Vagina (tissue), 2 donors: ENCODE measurements around the gene LPP. TPM values are rescaled to one million over a fixed set of nuclear protein-coding genes. Genes with fewer than 3 reads are reported as not detected.

ENCODE experiments used
- DNase-seq, 2 donors: peaks; one replicate each; pipeline ENCODE4 v3.0.0-alpha.2; 2017; ENCODE audit errors: extremely low spot score in 2 of 2
- H3K27ac ChIP-seq: fragments of 200-600 bp; sonication (generic); one replicate; pipeline ENCODE4 v1.5.1; 2019
- H3K27me3 ChIP-seq: fragments of 200-600 bp; sonication (generic); one replicate; pipeline ENCODE4 v1.5.1; 2019
- H3K36me3 ChIP-seq, 2 donors: fragments of 200-600 bp; sonication (generic); one replicate each; pipeline ENCODE4 v1.5.1; 2017 to 2019
- H3K4me1 ChIP-seq: fragments of 200-600 bp; sonication (generic); one replicate; pipeline ENCODE4 v1.5.1; 2019
- H3K4me3 ChIP-seq, 2 donors: fragments of 200-600 bp; sonication (generic); 1 replicate in 1 of 2; 2 replicates in 1 of 2; pipeline ENCODE4 v1.5.1; 2016 to 2019
- H3K9me3 ChIP-seq: fragments of 200-600 bp; sonication (generic); one replicate; pipeline ENCODE4 v1.5.1; 2019
- CTCF ChIP-seq, 3 experiments: fragments of 450-650 bp in 2 of 3; fragments of 200-600 bp in 1 of 3; sonication (generic) in 1 of 3; IDR thresholded peaks; one replicate each; pipeline ENCODE4 v1.5.1; 2017 to 2019; ENCODE audit warnings: antibody characterized with exemption in 3 of 3, mild to moderate bottlenecking in 2 of 3, moderate library complexity in 2 of 3
- POLR2A ChIP-seq, 2 donors: fragments of 450-650 bp; IDR thresholded peaks; one replicate each; pipeline ENCODE4 v1.6.1; 2017; ENCODE audit warnings: antibody characterized with exemption in 2 of 2, mild to moderate bottlenecking in 2 of 2, moderate library complexity in 2 of 2
- POLR2AphosphoS5 ChIP-seq, 2 donors: sonication (generic); formaldehyde crosslinking; IDR thresholded peaks; one replicate each; pipeline ENCODE4 v1.9.0; 2017; ENCODE audit warnings: antibody characterized with exemption in 2 of 2, mild to moderate bottlenecking in 2 of 2, low read depth in 1 of 2; ENCODE audit not compliant: insufficient read depth in 1 of 2
- intact Hi-C: fragments of 100-400 bp; cut with DNase I; formaldehyde crosslinking; loops from one replicate; pipeline ENCODE4 v1.15.1; 2023
- total RNA-seq: library from RNA; depleted of rRNA; stranded (reverse); fragments of >200 nt; gene quantifications from one replicate; pipeline ENCODE4 v1.2.3, GENCODE V29; 2016

Gene LPP
- total RNA-seq, 1 donor from 2014 or later = 248 TPM

GRCh38 chr3:188174317-188175044, 20.5 kb downstream of the LPP start:
- DNase-seq = no peak

GRCh38 chr3:188176476-188176875, 22.5 kb downstream of the LPP start:
- intact Hi-C loops = no loop called here
- Histone ChIP-seq H3K36me3 (no peaks in the 10 kb centered on the region), H3K4me3 (no peak overlapping the region), H3K9me3 (no peaks in the 10 kb centered on the region), H3K27ac (no peak overlapping the region), H3K4me1 (peaks cover 56% of the 10 kb centered on the region), H3K27me3 (no peaks in the 10 kb centered on the region)
- no peak for TF ChIP-seq CTCF (IDR thresholded peaks at IDR 0.05)
- no peak for TF ChIP-seq POLR2AphosphoS5 (IDR thresholded peaks at IDR 0.05; ENCODE audit: insufficient read depth in 1 of 2, low read depth in 1 of 2)
- no peak for TF ChIP-seq POLR2A (IDR thresholded peaks at IDR 0.05)
- DNase-seq = no peak

More at GRCh38 chr3:188174317-188175044, 20.5 kb downstream of the LPP start:
- no peaks in the 10 kb centered on the region for H3K27me3 ChIP-seq
- peaks cover 48% of the 10 kb centered on the region for H3K4me1 ChIP-seq
- no peaks in the 10 kb centered on the region for H3K36me3 ChIP-seq
- H3K9me3 ChIP-seq = no peaks in the 10 kb centered on the region
- TF ChIP-seq POLR2A (IDR thresholded peaks at IDR 0.05) = no peak
- TF ChIP-seq POLR2AphosphoS5 (IDR thresholded peaks at IDR 0.05; ENCODE audit: insufficient read depth in 1 of 2, low read depth in 1 of 2) = no peak
- TF ChIP-seq CTCF (IDR thresholded peaks at IDR 0.05) = no peak
- H3K4me3 ChIP-seq = no peak overlapping the region
- intact Hi-C loops = no loop called here
- no peak overlapping the region for H3K27ac ChIP-seq

- Histone ChIP-seq H3K4me1 (peaks cover 54% of the 10 kb centered on the region), H3K36me3 (no peaks in the 10 kb centered on the region), H3K9me3 (no peaks in the 10 kb centered on the region), H3K27ac (no peak overlapping the region), H3K4me3 (no peak overlapping the region), H3K27me3 (no peaks in the 10 kb centered on the region)
- no peak for TF ChIP-seq POLR2A (IDR thresholded peaks at IDR 0.05)
- TF ChIP-seq POLR2AphosphoS5 (IDR thresholded peaks at IDR 0.05; ENCODE audit: insufficient read depth in 1 of 2, low read depth in 1 of 2) = no peak
- TF ChIP-seq CTCF (IDR thresholded peaks at IDR 0.05) = no peak
- intact Hi-C loops = no loop called here
- DNase-seq = no peak
Measured at GRCh38 chr3:188176884-188177283, 22.9 kb downstream of the LPP start.

GRCh38 chr3:188177721-188178120, 23.8 kb downstream of the LPP start:
- no peaks in the 10 kb centered on the region for H3K36me3 ChIP-seq
- no peak for TF ChIP-seq POLR2A (IDR thresholded peaks at IDR 0.05)
- H3K9me3 ChIP-seq = no peaks in the 10 kb centered on the region
- H3K27ac ChIP-seq = peak overlapping the region; percentile 69
- intact Hi-C loops = no loop called here
- H3K27me3 ChIP-seq = no peaks in the 10 kb centered on the region
- no peak overlapping the region for H3K4me3 ChIP-seq
- no peak for DNase-seq
- peaks cover 50% of the 10 kb centered on the region for H3K4me1 ChIP-seq

- H3K4me3 ChIP-seq = no peak overlapping the region
- no peaks in the 10 kb centered on the region for H3K36me3 ChIP-seq
- peak overlapping the region; percentile 69 for H3K27ac ChIP-seq
- H3K4me1 ChIP-seq = peaks cover 50% of the 10 kb centered on the region
- H3K27me3 ChIP-seq = no peaks in the 10 kb centered on the region
- TF ChIP-seq POLR2A (IDR thresholded peaks at IDR 0.05) (no peak), CTCF (IDR thresholded peaks at IDR 0.05) (no peak), POLR2AphosphoS5 (IDR thresholded peaks at IDR 0.05; ENCODE audit: insufficient read depth in 1 of 2, low read depth in 1 of 2) (no peak)
- no peaks in the 10 kb centered on the region for H3K9me3 ChIP-seq
- DNase-seq = no peak
- intact Hi-C loops = no loop called here
Measured at GRCh38 chr3:188178293-188178936, 24.5 kb downstream of the LPP start.
